ENCODE data around the gene CLEC19A.
"Not testable (repeated sequence)": the region's sequence is repeated elsewhere in the genome, so short reads cannot be mapped to it uniquely, and the experiment has no call there.

CLEC19A gene

GRCh38 chr16:19286827-19287226, 1.3 kb downstream of the CLEC19A start:
- no peak for DNase-seq (ENCODE audit: low read depth)

- DNase-seq (ENCODE audit: low read depth): no peak
Measured at GRCh38 chr16:19287241-19287640, 1.7 kb downstream of the CLEC19A start.

GRCh38 chr16:19288872-19289799, 3.6 kb downstream of the CLEC19A start:
- no peak for DNase-seq (ENCODE audit: low read depth)

- DNase-seq (ENCODE audit: low read depth): no peak
Measured at GRCh38 chr16:19289811-19290485, 4.4 kb downstream of the CLEC19A start.

GRCh38 chr16:19290860-19291259, 5.3 kb downstream of the CLEC19A start:
- no peak for DNase-seq (ENCODE audit: low read depth)

- no peak for DNase-seq (ENCODE audit: low read depth)
Measured at GRCh38 chr16:19291475-19291874, 5.9 kb downstream of the CLEC19A start.

GRCh38 chr16:19292186-19292585, 6.7 kb downstream of the CLEC19A start:
- no peak for DNase-seq (ENCODE audit: low read depth)

- DNase-seq (ENCODE audit: low read depth): no peak
Measured at GRCh38 chr16:19294156-19294649, 8.7 kb downstream of the CLEC19A start.

- DNase-seq (ENCODE audit: low read depth): no peak
Measured at GRCh38 chr16:19295393-19295792, 9.9 kb downstream of the CLEC19A start.

- DNase-seq (ENCODE audit: low read depth): no peak
Measured at GRCh38 chr16:19297454-19297853, 11.9 kb downstream of the CLEC19A start.

GRCh38 chr16:19299565-19299964, 14.0 kb downstream of the CLEC19A start:
- no peak for DNase-seq (ENCODE audit: low read depth)

GRCh38 chr16:19301931-19302330, 16.4 kb downstream of the CLEC19A start:
- no peak for DNase-seq (ENCODE audit: low read depth)

GRCh38 chr16:19304750-19305149, 19.2 kb downstream of the CLEC19A start:
- DNase-seq (ENCODE audit: low read depth): no peak

GRCh38 chr16:19305443-19305842, 19.9 kb downstream of the CLEC19A start:
- no peak for DNase-seq (ENCODE audit: low read depth)

- DNase-seq (ENCODE audit: low read depth): no peak
Measured at GRCh38 chr16:19307587-19308241, 22.2 kb downstream of the CLEC19A start.

GRCh38 chr16:19308392-19308791, 22.9 kb downstream of the CLEC19A start:
- no peak for DNase-seq (ENCODE audit: low read depth)

GRCh38 chr16:19309178-19309577, 23.6 kb downstream of the CLEC19A start:
- DNase-seq (ENCODE audit: low read depth): no peak

GRCh38 chr16:19314718-19315425, 29.3 kb downstream of the CLEC19A start:
- no peak for DNase-seq (ENCODE audit: low read depth)

- no peak for DNase-seq (ENCODE audit: low read depth)
Measured at GRCh38 chr16:19315889-19316433, 30.4 kb downstream of the CLEC19A start.

GRCh38 chr16:19316846-19317245, 31.3 kb downstream of the CLEC19A start:
- DNase-seq (ENCODE audit: low read depth): no peak

- DNase-seq (ENCODE audit: low read depth): not testable (repeated sequence)
Measured at GRCh38 chr16:19321186-19321585, 35.7 kb downstream of the CLEC19A start.

GRCh38 chr16:19323596-19323995, 38.1 kb downstream of the CLEC19A start:
- DNase-seq (ENCODE audit: low read depth): no peak
